GM21619 (cell line): Measurements from ENCODE around the gene PDE3A.

Experiments used
- ATAC-seq: cut with Tn5 transposase; IDR thresholded peaks from one replicate; pipeline ENCODE4 v1.9.1; 2021; ENCODE audit not compliant: unreplicated experiment

PDE3A gene

DNA sequence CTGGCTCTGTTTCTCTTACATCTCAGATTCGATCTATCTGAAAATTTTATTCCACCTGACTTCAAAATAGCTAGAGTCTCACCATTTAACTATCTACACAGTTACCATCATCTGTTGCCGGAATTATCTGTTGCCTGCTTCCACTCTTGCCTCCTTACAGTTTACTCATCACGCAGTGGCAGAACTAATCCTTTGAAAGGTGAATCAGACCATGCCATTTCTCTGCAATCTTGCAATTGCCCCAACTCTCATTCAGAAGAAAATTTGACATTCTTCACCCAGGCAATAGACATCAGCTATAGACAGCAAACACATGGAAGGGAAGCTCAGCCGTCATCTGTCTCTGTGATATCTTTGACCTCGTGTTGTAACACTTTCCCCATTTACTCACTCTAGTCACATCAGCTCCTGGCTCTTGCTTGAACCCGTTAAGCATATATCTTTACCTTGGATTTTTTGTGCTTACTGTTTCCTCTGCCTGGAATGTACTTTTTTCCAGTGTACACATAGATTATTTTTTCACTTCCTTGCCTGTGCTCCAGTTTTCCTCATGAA is 85.5 kb downstream of the PDE3A start:
- no peak for ATAC-seq

DNA sequence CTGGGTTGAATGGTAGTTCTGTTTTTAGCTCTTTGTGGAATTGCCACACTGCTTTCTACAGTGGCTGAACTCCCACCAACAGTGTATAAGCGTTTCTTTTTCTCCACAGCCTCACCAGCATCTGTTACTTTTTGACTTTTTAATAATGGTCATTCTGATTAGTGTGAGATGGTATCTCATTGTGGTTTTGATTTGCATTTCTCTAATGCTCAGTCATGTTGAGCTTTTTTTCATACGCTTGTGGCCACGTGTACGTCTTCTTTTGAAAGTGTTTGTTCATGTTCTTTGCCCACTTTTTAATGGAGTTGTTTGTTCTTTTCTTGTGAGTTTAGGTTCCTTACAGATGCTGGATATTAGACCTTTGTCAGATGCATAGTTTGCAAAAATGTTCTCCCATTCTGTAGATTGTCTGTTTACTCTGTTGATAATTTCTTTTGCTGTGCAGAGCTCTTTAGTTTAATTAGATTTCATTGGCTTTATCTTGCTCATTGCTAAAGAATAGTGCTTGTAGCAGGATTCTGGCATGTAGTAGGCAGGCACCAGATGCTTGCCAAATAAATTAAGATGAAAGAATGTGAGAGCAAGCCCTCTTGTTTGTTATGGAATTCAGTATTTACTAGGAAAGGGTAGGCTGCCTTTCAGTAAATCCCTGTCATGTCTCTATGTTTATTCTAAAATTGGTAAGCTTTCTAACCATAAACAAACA is 86.8 kb downstream of the PDE3A start:
- ATAC-seq = no peak

DNA sequence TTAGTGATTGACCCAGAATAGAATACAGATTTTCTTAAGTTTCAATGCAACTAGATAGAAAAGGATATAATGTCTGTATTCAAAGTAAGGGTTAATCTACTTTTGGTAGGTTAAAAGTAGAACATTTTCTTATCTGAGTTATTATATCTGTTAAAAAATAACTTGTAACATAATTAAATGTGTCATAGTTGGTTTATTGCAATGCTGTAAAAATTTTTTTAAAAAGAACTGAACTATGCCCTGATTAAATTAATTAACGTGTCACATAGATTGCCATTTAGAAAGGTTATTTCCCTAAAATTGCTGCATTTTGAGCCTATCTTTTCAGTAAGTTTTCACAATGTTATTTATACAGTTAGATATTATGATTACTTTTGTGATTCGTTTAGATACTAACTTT is 89.2 kb downstream of the PDE3A start:
- no peak for ATAC-seq

DNA sequence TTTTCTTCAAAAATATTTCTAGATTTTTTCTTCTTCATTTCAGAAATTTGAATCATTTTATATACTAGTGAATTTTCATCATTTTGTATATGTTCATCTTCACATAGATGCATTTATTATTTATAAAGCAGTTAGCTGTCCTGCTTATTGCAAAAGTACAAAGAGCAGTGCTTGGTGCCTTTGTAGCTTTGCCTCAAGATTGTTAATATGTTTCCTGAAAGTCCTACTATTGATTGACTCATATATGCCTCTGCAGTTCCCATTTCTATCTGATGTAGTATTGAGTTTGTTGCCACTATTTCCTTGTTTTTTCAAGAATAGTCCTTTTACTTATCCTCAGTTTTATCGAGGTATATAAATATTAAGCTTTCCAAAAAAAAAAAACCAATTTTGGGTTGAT is 89.7 kb downstream of the PDE3A start:
- ATAC-seq = no peak

DNA sequence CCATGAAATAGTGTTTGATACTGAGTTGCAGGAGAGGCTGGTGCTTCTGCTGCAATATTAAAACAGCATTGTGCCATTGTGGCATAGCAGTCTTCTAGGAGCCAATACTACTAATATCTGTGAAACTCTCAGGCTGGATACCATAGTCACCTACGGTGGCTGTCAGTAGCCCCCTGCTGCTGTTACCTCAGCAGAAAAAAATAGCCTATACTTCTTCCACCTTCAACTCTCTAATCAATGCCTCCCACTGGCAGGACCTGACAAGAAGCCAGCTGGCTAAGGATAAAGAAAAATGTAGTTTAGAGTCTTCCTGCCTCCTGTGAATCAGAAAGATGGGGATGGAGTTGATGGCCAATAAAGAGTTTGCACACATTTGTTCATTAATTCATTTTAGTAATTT is 91.6 kb downstream of the PDE3A start:
- no peak for ATAC-seq

DNA sequence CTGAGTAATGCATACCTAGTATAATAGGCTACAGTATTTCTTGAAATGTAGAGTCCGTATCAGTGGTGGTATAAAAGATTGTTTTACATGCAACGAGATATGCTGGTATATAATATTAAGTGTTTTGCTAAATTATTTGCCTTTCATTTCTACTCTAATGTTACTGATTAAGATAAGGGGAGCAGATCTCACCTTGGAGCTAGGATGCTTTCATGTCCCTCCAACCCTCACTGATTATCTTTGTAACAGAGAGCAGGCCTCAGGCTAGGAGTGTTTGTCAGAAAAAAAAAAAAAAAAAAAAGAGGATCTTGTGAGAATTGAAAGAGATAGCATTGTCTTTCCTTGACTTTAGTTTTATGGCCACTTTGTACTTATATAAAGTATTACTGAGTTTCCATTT is 92.6 kb downstream of the PDE3A start:
- no peak for ATAC-seq

DNA sequence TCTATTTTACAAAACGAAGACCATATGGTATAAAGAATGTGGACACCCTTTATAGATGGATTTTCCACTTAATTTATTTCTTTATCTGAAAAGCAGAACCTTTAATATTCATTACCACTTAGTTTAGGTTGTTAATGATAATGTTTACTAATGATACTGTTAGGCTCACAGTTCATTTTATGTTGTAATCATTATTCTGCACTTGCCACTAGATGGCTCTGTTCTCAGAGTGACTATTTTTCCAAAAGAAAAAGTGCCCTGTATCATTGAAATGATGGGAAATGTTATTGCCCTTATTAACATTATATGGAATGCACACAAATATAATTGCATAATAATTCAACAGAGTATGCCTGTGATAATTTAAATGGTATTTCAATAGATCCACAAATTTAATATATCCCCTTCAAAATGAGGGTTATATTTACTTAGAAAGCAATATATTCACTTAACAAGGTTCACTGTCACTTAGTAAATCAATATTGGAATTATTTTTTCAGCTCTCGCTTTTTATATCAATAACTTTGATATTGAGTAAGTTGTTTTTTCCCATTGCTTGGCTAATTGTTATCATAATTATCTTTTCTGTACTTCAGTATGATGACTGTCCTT is 95.7 kb downstream of the PDE3A start:
- no peak for ATAC-seq

DNA sequence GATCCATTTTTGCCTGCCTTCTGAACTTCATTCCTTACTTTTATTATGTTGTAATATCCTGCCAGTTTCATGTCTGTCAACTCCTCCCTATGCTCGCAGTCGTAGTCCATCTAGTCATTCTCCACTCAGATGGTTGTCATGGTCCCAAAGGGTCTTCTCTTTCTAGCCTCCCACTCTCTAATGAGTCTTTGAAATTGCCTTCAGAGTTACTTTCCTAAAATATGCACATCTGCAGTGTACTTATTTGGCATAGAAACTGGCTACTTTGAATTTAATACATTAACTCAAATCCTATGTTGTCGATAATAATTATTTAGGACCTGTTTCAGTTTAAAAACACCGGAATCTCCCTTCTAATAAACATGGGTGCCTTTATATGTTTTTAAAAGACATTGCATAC is 101.0 kb downstream of the PDE3A start:
- ATAC-seq = no peak

DNA sequence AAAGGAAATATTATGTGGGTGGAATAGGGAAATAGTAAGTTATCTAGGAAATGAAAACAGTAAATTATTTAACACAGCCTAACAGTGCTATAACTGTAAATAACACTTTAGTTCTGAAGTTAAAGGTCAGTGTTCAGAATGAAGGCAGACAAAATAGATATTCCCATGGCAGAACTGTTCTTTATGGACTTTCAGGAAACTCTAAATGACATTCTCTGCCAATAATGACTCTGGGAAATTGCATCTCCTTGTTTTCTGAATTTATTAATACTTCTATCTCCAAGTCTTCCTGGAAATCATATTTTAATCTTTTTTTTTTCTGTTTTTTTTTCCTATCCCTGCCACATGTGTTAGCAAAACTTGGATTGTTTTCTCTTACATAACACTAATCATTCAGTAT is 101.4 kb downstream of the PDE3A start:
- no peak for ATAC-seq

DNA sequence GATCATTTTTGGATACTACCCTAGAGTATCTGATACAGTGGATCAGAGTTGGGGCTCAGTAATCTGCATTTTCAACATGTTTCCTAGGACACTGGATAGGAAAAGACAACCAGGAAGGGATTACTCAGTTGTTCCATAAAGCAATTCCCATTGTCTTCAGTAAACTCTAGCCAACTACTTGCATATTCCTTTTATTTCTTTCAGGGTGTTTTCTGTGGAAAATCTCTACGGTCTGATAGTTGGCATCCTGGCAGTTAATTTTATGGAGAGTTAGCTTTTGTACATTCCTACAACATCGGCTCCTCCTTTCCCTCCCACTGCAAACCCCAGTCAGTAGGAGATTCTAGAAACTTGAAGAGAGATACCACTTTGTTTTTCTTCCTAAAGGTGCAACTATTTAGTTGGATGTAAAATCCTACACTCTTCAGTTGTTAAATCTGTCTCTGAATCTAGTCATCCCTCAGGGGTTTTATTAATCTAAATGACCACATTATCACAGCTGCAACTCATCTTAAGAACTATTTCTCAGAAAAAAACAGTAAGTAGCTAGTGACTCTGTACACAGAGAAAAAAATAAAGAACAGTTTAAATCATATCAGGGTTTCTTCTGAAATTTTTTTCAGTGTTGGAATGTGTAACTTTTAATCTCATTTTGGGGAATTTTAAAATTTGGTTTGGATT is 103.9 kb downstream of the PDE3A start:
- ATAC-seq = no peak

DNA sequence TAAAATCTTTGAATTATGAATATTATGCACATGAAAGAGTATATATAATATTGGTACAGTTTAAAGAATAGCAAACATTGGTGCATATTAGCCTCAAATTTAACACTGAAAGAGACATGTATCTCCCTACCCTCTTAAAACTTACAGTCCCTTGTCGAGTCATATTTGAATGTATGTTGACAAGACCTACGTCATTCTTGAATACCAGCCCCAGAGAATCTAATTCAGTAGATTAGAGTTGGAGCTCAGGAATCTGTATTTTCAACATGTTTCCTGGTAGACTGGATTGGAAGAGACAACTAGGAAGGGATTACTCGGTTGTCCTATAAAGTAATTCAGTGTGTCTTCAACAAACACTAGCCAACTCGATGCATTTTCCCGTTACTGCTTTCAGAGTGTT is 104.8 kb downstream of the PDE3A start:
- ATAC-seq = no peak

DNA sequence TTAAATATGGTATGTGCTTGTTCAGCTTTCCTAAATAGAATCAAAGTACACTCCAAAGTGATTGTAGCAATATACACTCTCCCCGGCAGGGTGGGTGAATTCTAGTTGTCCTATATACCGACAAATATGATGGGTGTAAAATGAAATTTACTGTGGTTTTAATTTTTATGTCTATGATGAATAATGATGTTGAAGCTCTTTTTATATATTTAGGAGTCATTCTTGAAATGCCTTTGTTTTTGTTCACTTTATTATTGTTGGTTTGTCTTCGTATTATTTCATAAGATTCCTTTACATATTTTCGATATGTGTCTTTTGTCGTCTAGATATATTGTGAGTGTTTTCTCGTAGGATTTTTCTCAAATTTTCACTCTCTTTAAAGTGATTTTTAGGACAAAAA is 105.7 kb downstream of the PDE3A start:
- ATAC-seq = no peak

DNA sequence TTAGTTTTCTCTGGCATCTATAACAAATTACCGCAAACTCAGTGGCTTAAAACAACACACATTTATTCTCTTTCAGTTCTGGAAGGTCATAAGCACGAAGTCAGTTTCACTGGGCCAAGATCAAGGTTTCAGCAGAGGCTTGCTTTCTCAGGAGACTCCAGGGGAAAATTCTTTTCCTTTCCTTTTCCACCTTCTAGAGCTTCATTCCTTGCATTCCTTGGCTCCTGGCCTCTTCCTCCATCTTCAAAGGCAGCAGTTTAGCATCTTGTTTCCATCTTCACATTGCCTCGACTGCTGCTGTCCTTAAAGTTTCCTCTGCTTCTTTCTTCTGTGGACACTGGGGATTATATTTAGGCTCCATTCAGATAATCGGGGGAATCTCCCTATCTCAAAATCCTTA is 106.1 kb downstream of the PDE3A start:
- ATAC-seq = no peak

DNA sequence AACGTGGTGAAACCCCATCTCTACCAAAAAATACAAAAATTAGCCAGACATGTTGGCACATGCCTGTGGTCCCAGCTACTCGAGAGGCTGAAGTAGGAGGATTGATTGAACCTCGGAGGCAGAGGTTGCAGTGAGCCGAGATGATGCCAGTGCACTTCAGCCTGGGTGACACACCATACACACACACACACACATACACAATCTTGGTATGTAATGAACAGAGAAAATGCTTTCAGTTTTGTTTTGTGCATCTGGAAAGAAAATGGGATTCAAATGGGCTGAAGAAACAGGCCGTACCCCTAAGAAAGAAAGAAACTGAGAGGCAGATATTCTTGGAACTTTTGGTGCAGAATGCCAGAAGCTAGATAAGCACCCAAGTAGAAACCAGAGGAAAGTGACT is 107.2 kb downstream of the PDE3A start:
- ATAC-seq = no peak

DNA sequence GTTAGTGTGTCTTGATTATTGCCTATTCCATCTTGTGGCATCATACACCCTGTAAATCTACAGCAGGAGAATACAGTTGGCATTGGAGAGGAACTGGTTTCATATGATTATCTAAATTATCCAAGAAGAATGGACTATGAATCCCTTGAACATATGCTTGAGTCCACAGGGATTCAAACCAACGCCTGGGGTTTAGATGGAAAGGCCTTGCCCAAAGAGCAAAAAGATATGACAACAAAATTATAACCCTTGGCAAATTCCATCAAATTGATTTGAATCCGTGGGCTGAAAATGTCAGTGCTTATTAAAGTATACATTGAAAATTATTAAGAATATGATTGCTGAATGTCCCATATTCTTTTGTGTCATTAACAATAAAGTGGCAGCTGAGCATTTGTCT is 108.2 kb downstream of the PDE3A start:
- no peak for ATAC-seq

DNA sequence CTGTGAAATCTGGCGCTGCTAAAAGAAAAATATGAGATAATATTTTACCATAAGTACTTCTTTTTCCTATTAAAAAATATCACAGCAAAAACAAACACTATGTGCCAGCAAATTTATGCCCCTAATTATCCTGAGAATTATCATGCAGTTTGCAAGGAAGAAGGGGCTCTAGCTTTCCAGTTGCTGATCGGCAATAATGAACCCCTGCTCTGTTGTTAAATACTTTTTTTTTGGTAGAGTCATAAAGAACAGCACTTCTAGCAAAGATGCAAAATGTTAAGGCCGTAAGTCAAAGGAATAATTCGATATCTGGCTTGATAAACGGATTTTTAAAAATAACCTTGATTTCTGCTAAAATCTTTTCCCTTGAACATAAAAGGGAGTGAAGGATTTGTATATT is 108.9 kb downstream of the PDE3A start:
- no peak for ATAC-seq

DNA sequence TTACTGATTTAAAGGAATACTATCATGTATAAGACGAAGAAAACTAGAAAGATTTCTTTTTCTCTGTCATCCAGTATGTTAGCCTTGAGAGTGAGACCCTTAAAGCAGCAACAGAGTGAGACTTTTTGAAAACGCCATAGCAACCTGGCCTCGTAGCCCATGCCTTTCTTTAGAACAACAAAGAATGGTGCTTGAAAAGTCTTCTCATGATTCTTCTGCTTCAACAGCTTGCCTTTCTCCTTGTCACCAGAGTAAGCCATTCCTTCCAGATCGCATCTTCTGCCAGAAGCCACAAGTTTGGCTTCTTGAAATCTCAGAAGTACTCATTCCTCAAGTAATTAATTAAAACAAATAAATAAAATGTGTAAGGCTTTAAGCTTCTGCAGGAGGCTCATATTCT is 109.3 kb downstream of the PDE3A start:
- ATAC-seq = no peak

DNA sequence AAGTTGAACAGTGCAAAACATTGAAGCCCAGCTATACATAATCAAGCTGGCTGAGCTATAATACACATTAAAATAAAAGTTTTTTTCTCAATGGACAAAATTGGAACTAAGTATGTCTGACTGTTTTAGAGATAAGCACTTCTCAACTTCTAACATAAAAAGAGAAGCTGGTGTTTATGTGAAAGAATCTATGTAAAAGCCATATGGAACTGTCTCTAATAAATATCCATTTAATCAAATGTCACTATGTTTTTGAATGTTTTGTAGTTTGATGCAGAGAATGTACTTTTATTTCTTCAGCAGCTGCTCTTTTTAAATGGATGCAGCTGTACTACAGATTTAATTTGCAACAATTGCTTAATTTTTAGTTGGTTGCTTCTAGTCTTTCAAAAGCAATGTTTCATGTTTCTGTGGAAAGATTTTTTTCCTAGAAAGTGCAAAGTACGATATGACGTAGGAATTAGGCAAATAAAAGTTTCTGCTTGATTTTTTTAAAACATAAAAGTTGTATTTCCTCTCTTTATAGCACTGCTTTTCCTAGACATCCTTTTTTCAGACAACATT is 114.2 kb downstream of the PDE3A start:
- no peak for ATAC-seq

DNA sequence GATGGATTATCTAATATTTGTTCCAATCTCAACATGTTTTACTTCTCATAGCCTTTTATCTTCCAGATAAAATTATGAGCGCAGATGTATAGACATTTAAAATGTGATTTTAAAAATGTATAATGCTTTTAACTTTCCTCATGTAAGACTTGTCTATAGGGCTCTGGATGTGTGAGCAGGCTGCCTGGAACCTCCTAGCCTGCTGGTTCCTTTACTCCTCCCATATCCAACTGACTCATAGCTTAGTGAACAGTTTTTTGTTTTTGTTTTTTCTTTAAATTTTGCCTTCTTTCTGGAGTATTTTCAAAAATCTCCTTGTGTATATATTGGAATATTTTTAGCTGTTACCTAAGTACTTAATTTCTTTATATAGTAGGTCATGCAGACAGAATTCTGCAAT is 115.4 kb downstream of the PDE3A start:
- no peak for ATAC-seq

DNA sequence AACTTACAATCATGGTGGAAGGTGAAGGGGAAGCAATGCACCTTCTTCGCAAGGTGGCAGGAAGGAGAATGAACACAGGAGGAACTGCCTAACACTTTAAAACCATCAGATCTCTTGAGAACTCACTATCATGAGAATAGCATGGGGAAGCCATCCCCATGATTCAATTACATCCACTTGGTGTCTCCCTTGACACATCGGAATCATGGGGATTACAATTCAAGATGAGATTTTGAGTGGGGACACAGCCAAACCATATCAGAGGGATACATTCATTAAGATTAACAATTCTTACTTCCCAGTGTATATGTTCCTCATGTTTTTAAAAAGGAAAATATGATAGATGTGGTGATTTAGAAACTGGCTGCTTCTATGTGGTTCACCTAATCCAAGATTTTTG is 117.9 kb downstream of the PDE3A start:
- ATAC-seq = no peak

DNA sequence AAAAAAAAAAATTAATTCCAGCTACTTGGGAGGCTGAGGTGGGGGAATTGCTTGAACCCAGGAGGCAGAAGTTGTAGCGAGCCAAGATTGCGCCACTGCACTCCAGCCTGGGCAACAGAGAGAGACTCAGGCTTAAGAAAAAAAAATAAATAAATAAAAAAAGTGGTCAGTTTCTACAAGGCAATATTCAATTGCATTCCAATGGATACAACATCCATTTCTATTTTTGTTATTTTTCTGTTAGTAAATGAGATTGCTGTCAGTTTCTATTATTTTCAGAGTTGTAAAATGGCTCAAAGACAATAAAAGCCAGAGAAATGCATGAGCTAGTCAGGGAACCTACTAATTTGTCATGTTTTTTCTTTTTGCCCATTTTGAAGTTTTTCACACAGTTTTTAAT is 119.2 kb downstream of the PDE3A start:
- ATAC-seq = no peak

DNA sequence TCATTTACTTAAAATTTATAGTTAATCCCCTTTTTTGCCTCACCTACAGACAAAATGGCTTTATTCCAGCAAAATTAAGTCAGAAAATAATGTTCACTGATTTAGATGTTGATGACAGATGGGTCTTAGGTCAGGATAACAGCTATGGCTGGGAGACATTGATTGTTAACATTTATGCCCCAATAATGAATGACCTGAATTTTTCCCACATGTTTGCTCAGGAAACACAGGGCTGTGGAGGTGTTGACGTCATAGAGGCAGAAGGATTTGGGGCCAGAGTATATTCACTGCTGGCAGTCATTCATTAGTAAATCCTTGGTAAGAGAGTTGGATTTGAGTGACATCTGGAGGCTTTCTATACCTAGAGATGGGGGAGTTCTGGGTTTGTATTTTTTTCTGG is 121.3 kb downstream of the PDE3A start:
- ATAC-seq = no peak
